AG09309 (cell line): Measurements from ENCODE around the gene SEMA4B.
A peak's percentile ranks its signal among the peaks of the same experiment; 100 is the strongest.
"Not testable (repeated sequence)": the region's sequence is repeated elsewhere in the genome, so short reads cannot be mapped to it uniquely, and the experiment has no call there.

Experiments
- DNase-seq: peaks from one replicate; pipeline ENCODE4 v3.0.0-alpha.2; 2010; ENCODE audit warnings: low read depth
- H3K4me3 ChIP-seq: 2 replicates; pipeline ENCODE4 v1.5.1; 2011; ENCODE audit warnings: mild to moderate bottlenecking, low read depth, low read length, moderate library complexity; ENCODE audit not compliant: control insufficient read depth
- CTCF ChIP-seq: IDR thresholded peaks from 2 replicates; pipeline ENCODE4 v1.5.1; 2011; ENCODE audit warnings: mild to moderate bottlenecking, low read depth, low read length, inconsistent platforms; ENCODE audit not compliant: insufficient read depth, control insufficient read depth; ENCODE audit errors: missing control alignments

The SEMA4B gene

GRCh38 chr15:90184119-90184785 is 16.9 kb upstream of the SEMA4B start:
- TF ChIP-seq CTCF, result no peak
- peak overlapping the region; percentile 64 for H3K4me3 ChIP-seq
- peak; percentile 17 for DNase-seq

GRCh38 chr15:90184786-90185704 is 16.1 kb upstream of the SEMA4B start:
- H3K4me3 ChIP-seq, result peak overlapping the region; percentile 64
- DNase-seq, result no peak
- TF ChIP-seq CTCF, result no peak

GRCh38 chr15:90187257-90187868 is 13.8 kb upstream of the SEMA4B start:
- DNase-seq, result no peak
- H3K4me3 ChIP-seq, result no peak overlapping the region
- TF ChIP-seq CTCF, result no peak

- not testable (repeated sequence) for H3K4me3 ChIP-seq, DNase-seq
These were observed 13.1 kb upstream of the SEMA4B start for GRCh38 chr15:90188065-90188464.

GRCh38 chr15:90188914-90189748 is 12.0 kb upstream of the SEMA4B start:
- DNase-seq, result no peak
- no peak for TF ChIP-seq CTCF
- no peak overlapping the region for H3K4me3 ChIP-seq

- DNase-seq, result no peak
- H3K4me3 ChIP-seq, result no peak overlapping the region
These were observed 11.2 kb upstream of the SEMA4B start for GRCh38 chr15:90189781-90190467.

More at GRCh38 chr15:90189781-90190467, 11.2 kb upstream of the SEMA4B start:
- no peak for TF ChIP-seq CTCF
